ENCODE results near the gene TBC1D5.
"Not testable (repeated sequence)": the region's sequence is repeated elsewhere in the genome, so short reads cannot be mapped to it uniquely, and the experiment has no call there.

TBC1D5 gene

GRCh38 chr3:17132286-17133115 lies 609.9 kb downstream of the TBC1D5 start:
- no peak for DNase-seq (ENCODE audit: low read depth)
- TF ChIP-seq, protein P1, sequence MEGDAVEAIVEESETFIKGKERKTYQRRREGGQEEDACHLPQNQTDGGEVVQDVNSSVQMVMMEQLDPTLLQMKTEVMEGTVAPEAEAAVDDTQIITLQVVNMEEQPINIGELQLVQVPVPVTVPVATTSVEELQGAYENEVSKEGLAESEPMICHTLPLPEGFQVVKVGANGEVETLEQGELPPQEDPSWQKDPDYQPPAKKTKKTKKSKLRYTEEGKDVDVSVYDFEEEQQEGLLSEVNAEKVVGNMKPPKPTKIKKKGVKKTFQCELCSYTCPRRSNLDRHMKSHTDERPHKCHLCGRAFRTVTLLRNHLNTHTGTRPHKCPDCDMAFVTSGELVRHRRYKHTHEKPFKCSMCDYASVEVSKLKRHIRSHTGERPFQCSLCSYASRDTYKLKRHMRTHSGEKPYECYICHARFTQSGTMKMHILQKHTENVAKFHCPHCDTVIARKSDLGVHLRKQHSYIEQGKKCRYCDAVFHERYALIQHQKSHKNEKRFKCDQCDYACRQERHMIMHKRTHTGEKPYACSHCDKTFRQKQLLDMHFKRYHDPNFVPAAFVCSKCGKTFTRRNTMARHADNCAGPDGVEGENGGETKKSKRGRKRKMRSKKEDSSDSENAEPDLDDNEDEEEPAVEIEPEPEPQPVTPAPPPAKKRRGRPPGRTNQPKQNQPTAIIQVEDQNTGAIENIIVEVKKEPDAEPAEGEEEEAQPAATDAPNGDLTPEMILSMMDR (IDR thresholded peaks at IDR 0.05; ENCODE audit: control insufficient read depth, insufficient read depth, low read depth, low read length, missing control alignments): no peak
- H3K4me3 ChIP-seq (ENCODE audit: control insufficient read depth, low read depth, low read length): no peak overlapping the region

DNA sequence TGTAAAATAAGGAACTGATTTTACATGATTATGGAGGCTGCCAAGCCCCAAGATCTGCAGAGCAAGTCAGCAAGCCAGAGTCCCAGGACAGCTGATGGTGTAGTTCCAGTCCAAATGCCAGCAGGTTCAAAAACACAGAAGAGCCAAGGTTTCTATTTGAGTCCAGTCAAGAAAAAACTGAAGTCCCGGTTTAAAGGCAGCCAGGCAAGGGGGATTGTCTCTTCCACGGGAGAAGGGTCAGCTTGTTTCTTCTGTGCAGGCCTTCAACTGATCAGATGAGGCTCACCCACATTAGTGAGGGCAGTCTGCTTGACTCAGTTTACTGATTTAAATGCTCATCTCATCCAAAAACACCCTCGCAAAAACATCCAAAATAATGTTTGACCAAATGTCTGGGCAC lies 611.5 kb downstream of the TBC1D5 start:
- no peak for DNase-seq (ENCODE audit: low read depth)
- TF ChIP-seq, protein P1 (IDR thresholded peaks at IDR 0.05; ENCODE audit: control insufficient read depth, insufficient read depth, low read depth, low read length, missing control alignments): no peak
- no peak overlapping the region for H3K4me3 ChIP-seq (ENCODE audit: control insufficient read depth, low read depth, low read length)

GRCh38 chr3:17129556-17129955 lies 612.9 kb downstream of the TBC1D5 start:
- DNase-seq (ENCODE audit: low read depth): no peak
- H3K4me3 ChIP-seq (ENCODE audit: control insufficient read depth, low read depth, low read length): no peak overlapping the region
- TF ChIP-seq, protein P1 (IDR thresholded peaks at IDR 0.05; ENCODE audit: control insufficient read depth, insufficient read depth, low read depth, low read length, missing control alignments): no peak

- DNase-seq (ENCODE audit: low read depth); H3K4me3 ChIP-seq (ENCODE audit: control insufficient read depth, low read depth, low read length): not testable (repeated sequence)
These were observed 613.8 kb downstream of the TBC1D5 start for GRCh38 chr3:17128671-17129070.

GRCh38 chr3:17125738-17126442 lies 616.5 kb downstream of the TBC1D5 start:
- no peak for DNase-seq (ENCODE audit: low read depth)
- TF ChIP-seq, protein P1 (IDR thresholded peaks at IDR 0.05; ENCODE audit: control insufficient read depth, insufficient read depth, low read depth, low read length, missing control alignments): no peak
- H3K4me3 ChIP-seq (ENCODE audit: control insufficient read depth, low read depth, low read length): no peak overlapping the region

- H3K4me3 ChIP-seq (ENCODE audit: control insufficient read depth, low read depth, low read length): no peak overlapping the region
- TF ChIP-seq, protein P1 (IDR thresholded peaks at IDR 0.05; ENCODE audit: control insufficient read depth, insufficient read depth, low read depth, low read length, missing control alignments): no peak
- DNase-seq (ENCODE audit: low read depth): no peak
These were observed 619.7 kb downstream of the TBC1D5 start for GRCh38 chr3:17122758-17123157.

- no peak overlapping the region for H3K4me3 ChIP-seq (ENCODE audit: control insufficient read depth, low read depth, low read length)
- DNase-seq (ENCODE audit: low read depth): no peak
- TF ChIP-seq, protein P1 (IDR thresholded peaks at IDR 0.05; ENCODE audit: control insufficient read depth, insufficient read depth, low read depth, low read length, missing control alignments): no peak
These were observed 621.1 kb downstream of the TBC1D5 start for GRCh38 chr3:17121336-17121735.

All from AG09309 (cell line).